Activated naive CD4-positive, alpha-beta T cell treated with anti-CD3 and anti-CD28 coated beads, Interleukin-2, amount 10 ng/mL, durations not matched to agents 5 hours and 36 hours (primary cell): Measurements from ENCODE around the gene NAA16. TPM values are rescaled to one million over a fixed set of nuclear protein-coding genes. Genes with fewer than 3 reads are reported as not detected.

ENCODE experiments used
- total RNA-seq, 2 experiments: library from RNA; stranded (reverse); gene quantifications; one replicate each; pipeline ENCODE4 v1.2.3, GENCODE V29; 2021

Gene NAA16
- 10 to 100 TPM; 31.6 to 33.2 TPM for total RNA-seq

DNA sequence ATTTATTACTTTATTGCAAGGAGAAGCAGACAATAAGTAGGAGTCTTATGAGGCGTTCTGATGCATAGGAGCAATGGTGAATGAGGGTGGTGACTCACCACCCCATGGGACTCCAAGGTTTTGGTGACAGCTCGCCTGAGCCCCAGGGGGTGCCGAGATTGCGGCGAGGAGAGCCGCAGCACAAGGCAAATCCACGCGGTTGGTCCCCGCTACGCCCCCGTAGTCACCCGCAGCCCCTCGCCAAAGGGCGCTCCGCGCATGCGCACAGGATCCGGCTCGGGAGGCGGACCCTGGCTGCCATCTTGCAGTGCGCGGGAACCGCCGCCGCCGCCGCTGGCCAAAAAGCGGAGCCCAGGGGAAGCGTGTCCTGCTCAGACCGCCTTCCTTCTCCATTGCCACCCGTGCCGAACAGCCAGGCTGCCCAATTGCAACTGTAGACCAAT is at the start of gene NAA16:
NAA16 (plus strand) TSS at position 305 of the 443 bp plus-strand sequence. CDS start 262 bp downstream, outside the sequence.

DNA sequence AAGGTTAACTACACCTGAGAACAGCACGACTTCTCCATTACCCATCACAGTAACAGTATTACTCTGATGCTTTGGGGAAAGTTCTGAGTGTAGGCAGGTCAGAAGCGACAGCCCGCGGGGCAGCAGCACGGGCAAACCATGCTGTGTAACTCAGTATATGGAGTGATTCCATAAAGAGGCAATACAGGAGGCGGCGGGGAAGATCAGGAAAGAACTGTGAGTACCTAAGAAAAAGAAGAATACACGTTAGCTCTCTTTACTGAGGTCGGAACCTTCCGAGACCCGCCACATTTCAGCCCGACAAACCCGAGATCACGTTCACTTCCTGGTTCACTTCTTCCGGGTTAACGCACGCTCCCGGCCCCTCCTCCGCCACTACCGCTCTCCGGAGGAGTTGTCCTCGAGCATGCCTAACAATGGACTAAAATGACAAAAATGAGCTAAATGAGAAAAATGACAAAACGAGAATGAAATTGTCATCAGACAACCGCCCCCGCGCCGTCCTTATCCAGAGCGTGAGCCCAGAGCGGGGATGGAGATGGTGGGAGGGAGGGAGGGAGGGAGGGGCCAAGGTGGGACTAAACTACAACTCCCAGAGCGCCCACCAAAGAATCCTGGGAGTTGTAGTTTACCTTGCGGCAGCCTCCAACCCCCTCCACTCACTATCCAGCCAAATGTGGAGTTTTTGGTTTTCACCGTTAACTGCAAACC is 47.7 kb upstream of the NAA16 start, which contains the start of gene MTRF1:
MTRF1 (minus strand) TSS at position 316 of the 711 bp plus-strand sequence. CDS start 2,669 bp downstream, outside the sequence.

Other genes starting within 250 kb of the NAA16 start
- 1 to 10 TPM; 8.6 to 9.3 TPM for gene WBP4, start 249.8 kb upstream of the NAA16 start, total RNA-seq
- 1 to 10 TPM; 6.7 TPM for gene KBTBD6, start 178.5 kb upstream of the NAA16 start, total RNA-seq
- 10 to 100 TPM in 1 of 2 experiments, 1 to 10 TPM in 1; 10.0 to 10.2 TPM for gene KBTBD7, start 116.7 kb upstream of the NAA16 start, total RNA-seq
- gene MTRF1, start 47.7 kb upstream of the NAA16 start, total RNA-seq, result 10 to 100 TPM; 18.0 to 22.3 TPM
- 10 to 100 TPM; 43.1 to 43.3 TPM for gene RGCC, start 146.3 kb downstream of the NAA16 start, total RNA-seq